Activated CD8-positive, alpha-beta memory T cell treated with anti-CD3 and anti-CD28 coated beads for 4 hours (primary cell): ENCODE results near the gene BTG1.

ENCODE experiments used
- DNase-seq, 2 donors: peaks; one replicate each; pipeline ENCODE4 v3.0.0-alpha.2; 2020; ENCODE audit warnings: low read depth in 2 of 2

BTG1 gene

GRCh38 chr12:92133795-92134637 lies 11.6 kb downstream of the BTG1 start:
- no peak for DNase-seq

DNA sequence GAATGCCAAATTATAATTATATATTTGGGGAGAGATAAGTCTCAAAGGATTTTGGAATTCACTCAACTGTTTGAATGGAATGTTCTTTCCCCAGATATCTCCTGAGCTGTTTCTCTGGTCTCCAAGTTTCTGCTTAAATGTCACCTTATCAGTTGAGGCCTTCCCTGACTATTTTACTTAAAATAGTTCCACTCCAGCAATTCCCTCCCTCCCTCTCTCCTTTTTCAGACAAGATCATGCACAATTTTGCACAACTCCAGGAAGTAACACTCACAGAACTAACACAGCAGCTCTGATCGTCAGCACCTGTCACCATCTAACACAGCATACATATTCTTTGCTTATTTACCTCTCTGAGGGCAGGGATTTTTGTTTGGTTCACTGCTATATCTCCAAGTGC lies 12.5 kb downstream of the BTG1 start:
- DNase-seq = no peak

- DNase-seq = no peak
These were observed 13.4 kb downstream of the BTG1 start for GRCh38 chr12:92132288-92132687.

- DNase-seq = no peak
These were observed 14.6 kb downstream of the BTG1 start for GRCh38 chr12:92130999-92131398.

- DNase-seq = no peak
These were observed 16.0 kb downstream of the BTG1 start for GRCh38 chr12:92129609-92130008.

DNA sequence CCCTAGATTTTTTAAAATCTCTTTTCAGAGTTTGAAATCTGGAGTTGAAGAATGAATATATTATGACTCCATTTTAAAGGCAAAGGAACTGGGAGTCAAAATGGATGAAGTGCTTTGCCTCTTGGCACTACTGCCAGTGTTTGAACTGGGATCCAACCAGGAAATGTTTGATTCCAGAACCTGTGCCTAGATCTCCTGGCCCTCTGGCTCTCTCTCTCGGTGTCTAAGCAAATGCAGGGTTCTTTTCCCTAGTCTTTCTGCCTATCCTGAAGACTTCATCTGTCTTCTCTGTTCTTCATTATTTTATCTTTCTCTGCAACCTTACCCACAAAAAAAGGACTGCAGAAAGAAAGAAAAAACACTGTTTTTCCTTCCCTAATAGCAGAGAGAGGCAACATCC lies 17.0 kb downstream of the BTG1 start:
- no peak for DNase-seq

DNA sequence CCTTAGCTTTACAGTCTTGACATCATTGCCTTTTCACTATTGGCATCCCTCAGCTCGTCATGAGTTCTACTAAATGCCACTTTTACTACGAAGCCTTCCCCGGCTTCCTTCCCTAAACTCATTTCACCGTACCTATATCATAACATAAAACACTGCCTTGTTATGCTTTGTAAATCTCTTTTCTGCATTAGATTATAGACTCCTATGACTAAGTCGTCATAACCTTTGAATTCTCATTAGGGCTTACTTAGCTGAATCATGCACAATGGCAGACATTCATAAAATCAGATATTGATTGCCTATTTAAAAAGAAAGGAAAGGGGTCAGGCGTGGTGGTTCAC lies 21.0 kb downstream of the BTG1 start:
- no peak for DNase-seq

GRCh38 chr12:92123780-92124688 lies 21.6 kb downstream of the BTG1 start:
- no peak for DNase-seq

GRCh38 chr12:92122941-92123779 lies 22.5 kb downstream of the BTG1 start:
- no peak for DNase-seq

GRCh38 chr12:92121826-92122225 lies 23.8 kb downstream of the BTG1 start:
- no peak for DNase-seq

DNA sequence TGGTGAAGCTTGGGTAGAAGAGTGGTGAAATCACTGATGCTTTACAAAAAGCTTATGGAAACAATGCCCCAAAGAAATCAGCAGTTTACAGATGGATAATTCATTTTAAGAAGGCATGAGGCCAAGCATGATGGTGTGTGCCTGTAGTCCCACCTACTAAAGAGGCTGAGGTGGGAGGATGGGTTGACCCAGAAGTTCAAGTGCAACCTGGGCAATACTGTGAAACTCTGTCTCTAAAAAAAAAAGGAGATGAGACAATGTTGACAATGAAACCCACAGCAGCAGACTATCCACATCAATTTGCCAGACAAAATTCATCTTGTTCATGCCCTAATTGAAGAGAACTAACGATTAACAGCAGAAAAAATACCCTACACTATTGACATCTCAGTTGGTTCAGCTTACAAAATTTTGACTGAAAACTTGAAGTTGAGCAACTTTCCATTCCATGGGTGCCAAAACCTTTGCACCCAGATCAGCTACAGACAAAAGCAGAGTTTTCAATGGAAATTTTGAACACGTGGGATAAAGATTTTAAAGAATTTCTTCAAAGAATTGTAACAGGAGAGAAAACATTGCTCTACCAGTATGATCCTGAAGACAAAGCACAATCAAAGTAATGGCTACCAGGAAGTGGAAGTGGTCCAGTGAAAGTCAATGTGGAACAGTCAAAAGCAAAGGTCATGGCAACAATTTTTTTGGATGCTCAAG lies 26.7 kb downstream of the BTG1 start:
- no peak for DNase-seq

DNA sequence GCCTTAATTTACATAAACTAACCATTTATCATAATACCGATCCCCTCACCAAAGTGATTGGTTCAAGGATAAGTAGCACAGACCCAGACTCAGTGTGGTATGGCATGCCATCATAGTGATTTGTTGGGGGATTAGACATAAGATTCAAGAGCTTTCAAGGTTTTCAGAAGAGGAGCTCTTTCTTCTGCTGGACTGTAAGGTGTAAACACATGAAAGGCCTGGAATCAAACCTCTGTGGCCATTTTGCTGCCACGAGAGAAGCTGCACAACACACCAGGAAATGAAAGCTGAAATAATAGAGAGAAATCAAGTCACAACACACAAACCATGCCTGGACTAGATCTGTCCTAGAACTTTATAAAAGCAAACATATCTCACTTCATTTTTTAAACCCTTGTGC lies 30.8 kb downstream of the BTG1 start:
- no peak for DNase-seq

DNA sequence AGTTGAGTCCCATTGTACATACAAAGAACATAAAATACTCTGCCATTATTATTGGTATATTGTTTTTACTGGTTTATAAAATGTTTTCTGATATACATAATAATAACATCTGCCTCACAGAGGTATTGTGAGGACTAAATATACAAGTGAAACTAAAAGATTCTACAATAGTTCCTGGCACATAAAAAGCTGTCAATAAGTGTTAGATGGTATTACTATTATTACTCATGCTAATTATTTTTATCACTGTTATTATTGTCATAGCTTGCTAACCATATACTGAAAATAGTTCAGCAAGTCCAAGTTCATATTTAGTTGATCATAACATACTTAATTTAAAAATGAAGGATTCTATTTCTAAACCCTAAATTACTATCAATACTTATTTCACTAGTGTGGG lies 34.4 kb downstream of the BTG1 start:
- DNase-seq = no peak

GRCh38 chr12:92110083-92110640 lies 35.5 kb downstream of the BTG1 start:
- DNase-seq = no peak

DNA sequence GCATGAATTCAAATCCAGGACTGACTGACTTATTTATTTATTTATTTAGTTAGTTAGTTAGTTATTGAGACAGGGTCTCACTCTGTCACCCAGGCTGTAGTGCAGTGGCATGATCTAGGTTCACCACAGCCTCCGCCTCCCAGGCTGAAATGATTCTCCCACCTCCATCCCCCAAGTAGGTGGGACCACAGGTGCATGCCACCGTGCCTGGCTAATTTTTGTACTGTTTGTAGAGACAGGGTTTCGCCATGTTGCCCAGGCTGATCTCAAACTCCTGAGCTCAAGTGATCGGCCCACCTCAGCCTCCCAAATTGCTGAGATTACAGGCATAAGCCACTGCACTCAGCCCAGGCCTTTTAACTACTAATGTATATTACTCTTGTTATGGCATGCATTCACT lies 36.0 kb downstream of the BTG1 start:
- no peak for DNase-seq

DNA sequence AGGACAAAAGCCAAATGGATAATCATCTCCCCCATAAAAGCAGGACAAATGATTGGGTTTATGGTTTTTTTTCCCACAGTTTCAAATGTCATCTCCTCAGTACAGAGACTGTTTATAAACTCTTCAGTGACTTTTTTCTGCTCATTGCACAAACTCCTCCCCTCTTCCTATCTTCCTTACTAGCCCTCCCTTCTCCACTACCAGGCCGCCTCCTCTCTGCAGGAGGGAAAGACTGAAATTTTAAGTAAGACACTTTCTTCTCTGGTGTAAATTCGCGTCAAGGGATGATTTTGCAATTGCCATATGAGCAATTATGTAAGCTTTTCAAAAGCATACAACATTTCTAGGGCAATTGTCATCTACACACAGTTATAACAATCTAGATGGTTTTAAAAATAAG lies 37.0 kb downstream of the BTG1 start:
- DNase-seq = no peak

GRCh38 chr12:92107621-92108131 lies 38.0 kb downstream of the BTG1 start:
- no peak for DNase-seq

GRCh38 chr12:92107094-92107493 lies 38.6 kb downstream of the BTG1 start:
- DNase-seq = no peak

DNA sequence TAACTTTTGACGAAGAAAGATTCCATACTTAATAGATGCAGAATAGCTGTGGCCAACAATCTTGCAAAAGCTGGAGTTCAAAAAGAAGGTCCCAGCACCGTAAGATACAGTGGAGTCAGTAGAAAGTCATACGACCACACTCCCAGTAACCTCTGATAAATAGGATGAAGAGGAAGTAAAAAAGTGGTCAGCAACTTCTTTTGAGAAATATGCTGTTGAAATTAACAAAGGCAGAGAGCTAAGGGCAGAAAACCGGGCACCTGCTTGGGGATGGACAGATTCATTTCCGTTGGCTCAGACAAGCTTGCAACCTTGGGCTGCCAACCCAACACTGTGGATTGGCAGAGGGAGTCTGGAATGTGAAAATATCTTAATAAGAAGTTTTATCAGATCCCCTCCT lies 40.0 kb downstream of the BTG1 start:
- no peak for DNase-seq

DNA sequence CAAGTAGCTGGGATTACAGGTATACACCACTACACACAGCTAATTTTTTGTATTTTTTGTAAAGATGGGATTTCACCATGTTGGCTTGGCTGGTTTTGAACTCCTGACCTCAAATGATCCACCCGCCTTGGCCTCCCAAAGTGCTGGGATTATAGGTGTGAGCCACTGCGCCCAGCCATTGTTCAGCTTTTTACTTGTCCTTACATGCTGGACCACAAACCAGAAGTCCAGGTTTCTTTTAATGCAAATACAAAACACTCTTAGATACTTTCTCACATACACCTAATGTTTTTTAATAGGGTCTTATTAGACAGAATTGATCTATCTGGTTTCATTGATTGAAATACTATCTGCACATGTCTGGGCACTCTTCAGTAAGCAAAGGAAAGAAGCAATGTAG lies 40.5 kb downstream of the BTG1 start:
- DNase-seq = no peak

DNA sequence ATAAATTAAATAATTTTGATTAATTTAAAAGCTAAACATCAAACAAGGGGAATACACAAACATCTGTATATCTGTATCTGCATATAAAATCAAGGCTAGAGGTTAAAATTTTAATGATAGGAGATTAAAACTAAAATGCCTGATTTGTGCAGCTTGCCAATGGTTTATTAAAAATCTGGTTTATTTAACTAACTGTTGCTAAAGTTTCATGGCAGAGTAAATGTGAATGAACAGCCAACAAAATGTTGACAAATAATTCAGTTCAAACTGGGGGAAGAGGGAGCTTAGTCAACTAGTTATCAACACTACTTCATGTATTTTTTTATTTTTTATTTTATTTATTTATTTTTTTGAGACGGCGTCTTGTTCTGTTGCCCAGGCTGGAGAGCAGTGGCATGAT lies 43.0 kb downstream of the BTG1 start:
- DNase-seq = no peak
